ENCODE data around the gene KCMF1.

Gene KCMF1

DNA sequence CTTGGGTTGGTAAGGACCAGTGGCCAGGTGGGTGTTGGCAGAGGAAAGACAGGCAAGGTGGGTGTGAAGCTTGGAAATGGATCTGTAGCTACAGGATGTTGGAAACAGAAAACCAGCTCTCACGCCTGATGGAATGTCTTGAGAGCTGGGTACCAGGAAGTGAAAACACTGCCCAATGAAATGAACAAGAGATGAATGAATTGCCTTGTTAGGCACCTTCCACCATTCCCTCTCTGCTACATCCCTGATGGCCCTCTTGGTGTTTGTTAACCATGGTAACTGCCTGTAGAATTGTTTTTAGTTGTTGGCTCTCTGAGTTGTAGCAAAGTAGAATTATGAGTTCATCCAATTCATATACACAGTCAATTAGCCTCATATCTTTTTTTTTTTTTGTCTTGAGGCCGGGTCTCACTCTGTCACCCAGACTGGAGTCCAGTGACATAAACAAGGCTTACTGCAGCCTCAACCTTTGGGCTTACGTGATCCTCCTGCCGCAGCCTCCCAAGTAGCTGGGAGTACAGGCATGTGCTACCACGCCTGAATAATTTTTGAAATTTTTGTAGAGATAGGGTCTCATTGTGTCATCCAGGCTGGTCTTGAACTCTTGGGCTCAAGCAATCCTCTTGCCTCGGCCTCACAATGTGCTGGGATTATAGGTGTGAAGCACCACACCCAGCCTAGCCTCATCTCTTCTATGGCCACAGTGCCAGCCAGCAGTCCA lies 9.5 kb downstream of the KCMF1 start:
- DNase-seq (ENCODE audit: low read depth), result no peak

GRCh38 chr2:84986018-84986417 lies 15.1 kb downstream of the KCMF1 start:
- no peak for DNase-seq (ENCODE audit: low read depth)

GRCh38 chr2:84989422-84989821 lies 18.5 kb downstream of the KCMF1 start:
- DNase-seq (ENCODE audit: low read depth), result no peak

- DNase-seq (ENCODE audit: low read depth), result no peak
Measured at GRCh38 chr2:84989927-84990326, 19.0 kb downstream of the KCMF1 start.

DNA sequence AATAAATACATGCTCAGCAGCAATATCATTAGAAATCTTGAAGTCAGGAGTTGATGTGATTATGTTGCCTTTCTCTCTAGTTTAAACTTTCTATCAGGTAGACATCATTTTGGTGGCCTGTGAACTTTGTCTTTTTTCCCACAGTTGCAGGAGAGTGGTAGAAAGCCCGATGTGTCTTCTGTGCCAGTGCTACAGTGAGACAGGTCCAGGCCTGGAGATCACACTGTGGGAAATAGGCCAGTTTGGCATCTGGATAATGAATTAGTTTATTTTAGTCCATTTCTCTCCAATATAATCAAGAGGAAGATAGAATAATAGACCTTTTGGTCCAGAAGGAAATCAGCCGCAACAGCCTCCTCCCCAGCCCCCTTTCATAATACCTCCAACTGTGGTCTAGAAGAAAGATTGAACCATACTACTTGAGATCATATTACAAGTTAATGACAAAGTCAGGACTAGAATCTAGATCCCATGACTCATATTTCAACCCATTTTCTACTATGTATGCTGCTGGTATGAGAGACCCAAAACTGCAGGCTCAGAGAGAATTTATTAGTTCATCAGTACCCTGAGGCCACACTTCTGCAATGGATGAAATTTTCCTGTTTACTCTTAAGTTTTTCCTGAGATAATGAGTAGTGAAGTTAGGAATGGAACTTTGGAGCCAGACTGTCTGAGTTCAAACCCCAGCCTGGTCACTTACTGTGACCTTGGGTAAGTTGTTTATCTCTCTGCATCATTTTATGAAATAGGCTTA lies 20.6 kb downstream of the KCMF1 start:
- DNase-seq (ENCODE audit: low read depth), result no peak

DNA sequence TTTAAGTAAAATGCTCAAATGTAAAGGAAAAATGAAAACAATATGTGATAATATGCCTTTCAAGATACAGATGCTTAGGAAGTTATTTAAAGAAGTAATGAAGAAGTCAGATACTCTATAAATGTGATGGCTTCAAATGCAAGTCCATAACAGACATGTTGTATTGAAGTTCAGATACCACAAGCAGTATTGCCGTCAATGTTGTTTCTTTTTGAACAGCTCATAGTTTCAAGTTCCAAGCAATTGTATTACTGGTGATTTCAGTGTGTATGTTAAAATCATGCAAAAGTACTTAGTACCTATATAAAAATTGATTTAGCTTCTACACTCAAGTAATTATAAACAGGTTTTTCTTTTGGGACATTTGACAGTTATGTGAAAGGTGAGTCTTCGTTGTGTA lies 24.9 kb downstream of the KCMF1 start:
- no peak for DNase-seq (ENCODE audit: low read depth)

- DNase-seq (ENCODE audit: low read depth), result no peak
Measured at GRCh38 chr2:84996909-84997308, 25.9 kb downstream of the KCMF1 start.

GRCh38 chr2:84999553-84999955 lies 28.6 kb downstream of the KCMF1 start:
- no peak for DNase-seq (ENCODE audit: low read depth)

DNA sequence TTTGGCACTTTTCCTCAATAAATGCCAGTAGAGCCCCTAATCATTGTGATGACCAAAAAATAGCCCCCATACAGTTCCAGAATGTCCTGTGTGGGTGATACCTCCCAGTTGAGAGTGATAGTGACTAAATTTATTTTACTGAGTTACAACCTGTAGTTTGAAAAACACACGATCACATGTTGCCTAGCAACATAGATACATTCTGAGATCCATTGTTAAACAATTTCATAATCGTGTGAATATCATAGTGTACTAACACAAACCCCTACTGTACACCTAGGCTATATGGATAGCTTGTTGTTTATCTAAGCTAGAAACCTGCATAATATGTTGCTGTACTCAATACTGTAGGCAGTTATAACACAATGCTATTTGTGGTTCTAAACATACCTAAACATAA lies 30.6 kb downstream of the KCMF1 start:
- no peak for DNase-seq (ENCODE audit: low read depth)

- no peak for DNase-seq (ENCODE audit: low read depth)
Measured at GRCh38 chr2:85002534-85002933, 31.6 kb downstream of the KCMF1 start.

- no peak for DNase-seq (ENCODE audit: low read depth)
Measured at GRCh38 chr2:85008252-85008651, 37.3 kb downstream of the KCMF1 start.

DNA sequence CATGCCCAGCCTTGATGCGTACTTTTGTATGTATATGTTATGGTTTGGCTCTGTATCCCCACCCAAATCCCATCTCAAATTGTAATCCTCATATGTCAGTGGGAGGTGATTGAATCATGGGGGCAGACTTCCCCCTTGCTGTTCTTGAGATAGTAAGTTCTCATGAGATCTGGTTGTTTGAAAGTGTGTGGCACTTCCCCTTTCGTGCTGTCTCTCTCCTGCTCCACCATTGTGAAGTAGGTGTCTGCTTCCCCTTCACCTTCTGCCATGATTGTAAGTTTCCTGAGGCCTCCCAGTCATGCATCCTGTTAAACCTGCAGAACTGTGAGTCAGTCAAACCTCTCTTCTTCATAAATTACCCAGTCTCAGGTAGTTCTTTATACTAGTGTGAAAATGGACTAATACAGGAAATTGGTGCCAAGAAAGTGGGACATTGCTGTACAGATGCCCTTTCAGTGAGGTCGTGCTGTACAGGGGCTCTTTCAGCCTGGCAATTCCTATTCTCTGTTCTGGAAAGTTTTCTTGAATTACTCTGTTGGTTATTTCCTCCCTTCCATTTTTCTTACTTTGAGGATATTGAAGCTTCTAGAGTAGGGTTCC lies 38.2 kb downstream of the KCMF1 start:
- no peak for DNase-seq (ENCODE audit: low read depth)

DNA sequence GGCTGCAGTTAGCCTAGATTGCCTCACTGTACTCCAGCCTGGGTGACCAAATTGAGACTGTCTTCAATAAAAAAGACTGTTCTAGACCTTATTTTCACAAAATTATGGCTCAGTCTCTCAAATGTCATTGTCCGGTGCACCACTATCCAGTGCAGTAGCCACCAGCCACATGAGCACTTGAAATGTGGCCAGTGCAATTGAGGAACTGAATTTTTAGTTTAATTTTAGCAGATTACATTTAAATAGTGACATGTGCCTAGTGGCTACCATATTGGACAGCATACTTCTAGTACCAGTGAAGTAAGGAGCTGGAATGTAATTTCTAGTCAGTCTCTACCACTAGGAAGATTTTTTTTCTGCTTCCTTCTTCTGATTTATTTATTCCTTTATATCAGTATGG lies 39.4 kb downstream of the KCMF1 start:
- no peak for DNase-seq (ENCODE audit: low read depth)

GRCh38 chr2:85011098-85011497 lies 40.1 kb downstream of the KCMF1 start:
- DNase-seq (ENCODE audit: low read depth), result no peak

- no peak for DNase-seq (ENCODE audit: low read depth)
Measured at GRCh38 chr2:85011747-85012146, 40.8 kb downstream of the KCMF1 start.

DNA sequence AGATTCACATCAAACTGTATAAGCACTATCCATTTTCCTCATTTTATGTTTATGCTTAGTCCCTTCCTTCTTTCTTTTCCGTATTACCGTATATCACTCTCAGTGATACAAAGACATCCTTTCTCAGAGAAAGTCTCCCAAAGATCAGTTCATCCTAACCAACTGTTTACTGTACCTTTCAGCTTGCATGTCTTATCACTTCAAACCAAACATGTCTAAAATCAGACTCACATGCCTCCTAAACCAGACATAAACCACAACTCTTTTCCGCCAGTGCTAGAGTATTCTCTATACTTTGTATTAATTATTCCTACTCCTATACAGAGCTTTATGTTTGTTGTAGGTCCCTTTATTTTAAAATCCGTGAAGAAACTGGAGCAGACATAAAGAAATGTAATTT lies 41.5 kb downstream of the KCMF1 start:
- no peak for DNase-seq (ENCODE audit: low read depth)

- no peak for DNase-seq (ENCODE audit: low read depth)
Measured at GRCh38 chr2:85012855-85013254, 41.9 kb downstream of the KCMF1 start.

- DNase-seq (ENCODE audit: low read depth), result no peak
Measured at GRCh38 chr2:85015653-85016360, 44.8 kb downstream of the KCMF1 start.

- DNase-seq (ENCODE audit: low read depth), result no peak
Measured at GRCh38 chr2:85016446-85016845, 45.5 kb downstream of the KCMF1 start.

DNA sequence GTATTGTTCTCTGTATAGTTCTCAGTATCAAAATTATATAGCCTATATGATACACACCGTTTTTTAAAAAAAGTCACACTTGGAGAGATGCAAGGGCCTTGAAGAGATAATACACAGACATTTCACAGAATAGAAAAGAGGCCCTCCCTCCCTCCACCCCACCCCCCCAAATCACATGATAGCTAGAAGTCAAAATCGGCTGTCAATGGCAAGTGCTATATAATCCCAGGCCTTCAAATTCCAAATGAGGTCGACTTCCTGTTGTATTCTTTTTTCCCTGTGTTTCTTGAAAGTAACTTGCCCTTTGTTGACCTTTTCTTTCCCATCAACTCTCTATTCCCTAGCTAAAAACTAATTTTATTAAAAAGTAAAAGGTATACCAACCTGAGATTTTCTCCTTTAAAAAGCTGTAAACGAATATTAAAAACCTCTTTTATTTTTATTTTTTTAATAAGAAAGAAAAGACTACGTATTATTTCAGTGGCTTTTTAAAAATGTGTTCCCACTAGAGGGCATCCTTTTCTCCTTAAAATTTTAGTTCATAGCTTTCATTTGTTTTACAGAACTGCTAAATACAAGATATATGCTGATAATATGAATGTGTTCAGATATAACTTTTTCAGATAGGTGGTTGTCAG lies 46.6 kb downstream of the KCMF1 start:
- no peak for DNase-seq (ENCODE audit: low read depth)

GRCh38 chr2:85018049-85018447 lies 47.1 kb downstream of the KCMF1 start:
- DNase-seq (ENCODE audit: low read depth), result no peak

DNA sequence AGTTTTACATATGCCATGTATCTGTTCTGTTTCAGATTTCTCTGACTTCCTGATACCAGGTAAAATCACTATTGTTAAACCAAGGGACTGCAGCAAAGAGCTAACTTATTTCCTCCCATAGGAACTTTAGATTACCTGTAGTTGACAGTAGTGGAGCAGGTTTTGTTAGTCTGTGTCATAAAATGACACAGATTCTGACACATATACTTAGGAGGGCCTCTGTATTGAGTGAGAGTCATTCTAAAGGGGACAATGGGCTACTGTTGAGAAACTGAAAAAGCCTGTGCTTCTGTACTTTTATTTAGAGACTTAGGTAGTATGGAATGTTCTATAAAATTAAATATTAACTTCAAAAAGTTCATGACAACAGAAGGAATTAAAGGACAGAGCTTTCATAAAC lies 48.2 kb downstream of the KCMF1 start:
- no peak for DNase-seq (ENCODE audit: low read depth)
